NCI-H1694 treated with DMSO at 0.1 percent for 48 hours (cell line): Measurements from ENCODE around the gene ROBO2.

ENCODE experiments used
- DNase-seq: peaks from one replicate; lab custom pipeline; 2025; lab: John Stamatoyannopoulos, UW

Gene ROBO2, protein sequence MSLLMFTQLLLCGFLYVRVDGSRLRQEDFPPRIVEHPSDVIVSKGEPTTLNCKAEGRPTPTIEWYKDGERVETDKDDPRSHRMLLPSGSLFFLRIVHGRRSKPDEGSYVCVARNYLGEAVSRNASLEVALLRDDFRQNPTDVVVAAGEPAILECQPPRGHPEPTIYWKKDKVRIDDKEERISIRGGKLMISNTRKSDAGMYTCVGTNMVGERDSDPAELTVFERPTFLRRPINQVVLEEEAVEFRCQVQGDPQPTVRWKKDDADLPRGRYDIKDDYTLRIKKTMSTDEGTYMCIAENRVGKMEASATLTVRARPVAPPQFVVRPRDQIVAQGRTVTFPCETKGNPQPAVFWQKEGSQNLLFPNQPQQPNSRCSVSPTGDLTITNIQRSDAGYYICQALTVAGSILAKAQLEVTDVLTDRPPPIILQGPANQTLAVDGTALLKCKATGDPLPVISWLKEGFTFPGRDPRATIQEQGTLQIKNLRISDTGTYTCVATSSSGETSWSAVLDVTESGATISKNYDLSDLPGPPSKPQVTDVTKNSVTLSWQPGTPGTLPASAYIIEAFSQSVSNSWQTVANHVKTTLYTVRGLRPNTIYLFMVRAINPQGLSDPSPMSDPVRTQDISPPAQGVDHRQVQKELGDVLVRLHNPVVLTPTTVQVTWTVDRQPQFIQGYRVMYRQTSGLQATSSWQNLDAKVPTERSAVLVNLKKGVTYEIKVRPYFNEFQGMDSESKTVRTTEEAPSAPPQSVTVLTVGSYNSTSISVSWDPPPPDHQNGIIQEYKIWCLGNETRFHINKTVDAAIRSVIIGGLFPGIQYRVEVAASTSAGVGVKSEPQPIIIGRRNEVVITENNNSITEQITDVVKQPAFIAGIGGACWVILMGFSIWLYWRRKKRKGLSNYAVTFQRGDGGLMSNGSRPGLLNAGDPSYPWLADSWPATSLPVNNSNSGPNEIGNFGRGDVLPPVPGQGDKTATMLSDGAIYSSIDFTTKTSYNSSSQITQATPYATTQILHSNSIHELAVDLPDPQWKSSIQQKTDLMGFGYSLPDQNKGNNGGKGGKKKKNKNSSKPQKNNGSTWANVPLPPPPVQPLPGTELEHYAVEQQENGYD (N-terminal part only)

DNA sequence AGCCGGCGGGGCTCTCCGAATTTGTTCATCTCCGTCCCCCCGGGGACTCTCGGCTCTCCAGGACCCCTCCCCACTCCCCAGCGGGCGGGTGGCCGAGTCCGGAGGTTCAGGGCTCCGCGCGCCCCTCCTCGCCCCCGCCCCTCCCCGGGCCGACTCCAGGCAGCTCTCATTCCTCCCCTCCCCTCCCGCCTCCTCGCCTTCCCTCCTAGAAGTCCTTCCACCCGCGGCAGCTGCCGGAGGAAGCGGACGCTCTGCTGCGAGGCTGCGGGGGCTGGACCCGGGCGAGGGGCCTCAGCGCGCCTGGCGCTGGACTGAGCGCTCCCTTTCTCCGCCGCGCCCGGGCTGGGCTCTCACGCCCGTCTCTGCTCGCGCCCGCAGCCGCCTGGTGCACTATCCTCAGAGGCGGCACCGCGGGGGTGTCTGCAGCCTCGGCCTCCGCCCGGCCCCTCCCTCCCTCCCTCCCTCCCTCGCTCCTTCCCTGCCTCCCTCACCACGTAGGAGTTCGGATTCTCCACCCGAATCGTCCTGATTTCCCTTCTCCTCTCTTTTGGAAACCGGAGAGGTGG lies at the start of gene ROBO2:
Gene ROBO2 (plus strand): TSS at position 494 of the 566 bp plus-strand sequence. CDS start 687 bp downstream, outside the sequence.
- DNase-seq: peak; percentile 9

DNA sequence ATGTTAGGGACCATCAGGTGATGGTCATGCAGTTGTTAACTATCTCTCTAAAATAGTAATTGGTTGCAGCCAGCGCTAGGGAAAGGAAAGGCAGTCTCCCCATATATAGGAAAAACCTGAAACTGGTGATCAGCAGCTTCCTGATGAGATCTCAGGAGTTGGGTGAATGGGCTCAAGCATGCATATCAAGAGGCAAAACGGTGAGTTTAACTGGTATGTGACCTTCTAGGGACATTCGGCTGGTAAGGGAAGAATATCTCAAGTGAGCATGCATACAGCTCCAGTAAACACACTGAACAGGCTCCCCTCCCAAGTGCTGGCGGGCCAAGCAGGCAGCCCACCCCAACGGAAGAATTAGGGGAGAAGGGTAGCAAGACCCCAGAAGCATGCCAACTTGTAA lies 49.3 kb upstream of the ROBO2 start:
- DNase-seq: no peak

DNA sequence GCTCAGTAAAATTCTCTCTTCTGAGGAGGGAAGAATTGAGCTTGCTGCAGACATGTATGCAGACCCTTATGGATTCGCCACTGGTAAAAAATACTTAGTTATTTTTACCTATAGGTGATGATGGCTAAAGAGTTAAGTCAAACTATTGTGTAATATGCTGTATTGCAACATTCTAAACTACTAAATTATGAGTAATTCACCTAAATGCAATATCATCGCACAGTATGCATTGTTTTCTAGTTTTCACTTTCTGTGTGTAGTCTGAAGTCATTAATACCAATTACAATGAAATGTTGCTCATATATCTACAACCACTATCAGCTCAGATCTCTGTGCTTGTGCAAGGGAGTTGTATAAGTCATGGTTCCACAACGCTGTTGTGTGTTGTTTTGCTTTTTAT lies 48.7 kb upstream of the ROBO2 start:
- no peak for DNase-seq

DNA sequence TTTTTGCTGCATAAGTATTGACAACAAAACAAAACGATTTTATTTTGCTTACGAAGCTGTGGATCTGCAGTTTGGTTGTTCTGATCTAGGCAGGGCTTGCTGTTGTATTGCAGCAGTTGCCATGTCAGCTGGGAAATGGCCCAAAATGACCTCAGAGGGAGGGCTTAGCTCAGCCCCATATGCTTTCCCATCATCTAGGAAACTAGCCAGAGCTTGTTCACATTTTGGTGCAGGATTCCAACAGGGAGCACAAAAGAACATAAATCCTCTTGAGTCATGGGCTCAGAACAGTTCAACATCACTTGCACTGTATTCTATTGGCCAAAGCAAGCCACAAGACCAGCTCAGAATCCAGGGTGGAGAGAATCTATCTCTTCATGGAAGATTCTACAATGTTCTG lies 42.2 kb upstream of the ROBO2 start:
- peak; percentile 7 for DNase-seq

DNA sequence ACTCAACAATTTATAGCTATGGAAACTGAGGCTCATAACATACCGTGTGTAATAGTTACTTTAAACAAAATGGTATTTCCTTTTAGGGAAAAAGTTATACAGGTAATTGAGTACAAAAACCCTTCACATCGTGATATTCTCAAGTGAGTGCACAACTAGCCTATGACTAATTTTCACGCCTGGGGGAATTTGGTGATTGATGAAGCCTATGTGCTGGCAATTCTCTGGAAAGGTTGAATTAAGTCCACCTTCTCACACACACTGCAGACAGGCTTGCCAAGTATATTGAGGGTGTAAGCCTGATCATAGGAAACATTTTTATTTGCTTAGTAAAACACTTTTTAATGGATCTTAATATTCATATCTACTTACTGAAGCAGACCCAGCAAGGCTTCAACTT lies 41.3 kb upstream of the ROBO2 start:
- DNase-seq: no peak

DNA sequence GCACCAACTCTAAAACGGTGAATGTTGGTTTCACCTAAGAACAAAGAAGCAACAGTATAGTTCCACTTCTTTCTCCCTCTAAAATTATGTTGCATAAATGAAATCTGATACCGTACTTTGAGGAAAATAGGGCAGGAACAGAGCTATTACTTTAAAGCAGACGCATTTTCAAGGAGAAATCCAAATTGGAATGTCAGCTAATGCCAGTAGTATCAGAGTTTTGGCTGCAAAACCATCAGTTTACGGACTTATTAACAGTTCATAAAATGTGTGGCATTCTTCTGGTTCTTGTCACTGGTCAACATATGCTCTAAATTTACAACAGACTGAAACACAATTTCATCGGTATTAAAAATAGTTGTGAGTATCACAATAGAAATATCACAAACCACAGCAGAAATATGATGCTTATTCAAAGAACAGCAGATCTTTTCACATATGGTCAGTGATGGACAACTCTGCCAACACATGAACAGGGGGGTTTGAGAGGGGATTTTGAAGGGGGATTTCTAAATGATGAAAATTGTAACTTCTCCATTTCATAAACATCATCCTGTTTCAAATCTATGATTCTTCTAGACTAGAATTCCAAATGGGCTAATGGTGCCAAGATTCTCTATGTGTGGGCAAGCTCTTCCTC lies 38.7 kb upstream of the ROBO2 start:
- no peak for DNase-seq

DNA sequence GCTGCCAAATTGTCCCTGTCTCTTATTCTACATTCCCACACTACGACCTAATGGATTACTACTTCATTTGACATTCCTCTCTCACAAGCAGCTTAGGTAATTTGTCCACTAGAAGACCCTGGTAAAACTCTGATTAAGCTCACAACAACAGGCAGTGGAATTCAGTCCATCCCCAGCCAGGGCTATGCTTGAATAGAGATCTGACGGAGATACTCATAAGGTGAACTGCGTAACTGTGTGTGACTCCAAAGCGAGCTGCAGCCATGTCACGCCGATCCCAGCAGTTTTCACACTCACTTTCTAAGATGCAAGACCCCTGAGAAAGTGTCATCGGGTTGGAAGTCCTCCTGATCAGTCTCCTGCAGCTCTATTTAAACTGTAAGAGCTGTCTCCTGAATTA lies 25.7 kb upstream of the ROBO2 start:
- DNase-seq: no peak

DNA sequence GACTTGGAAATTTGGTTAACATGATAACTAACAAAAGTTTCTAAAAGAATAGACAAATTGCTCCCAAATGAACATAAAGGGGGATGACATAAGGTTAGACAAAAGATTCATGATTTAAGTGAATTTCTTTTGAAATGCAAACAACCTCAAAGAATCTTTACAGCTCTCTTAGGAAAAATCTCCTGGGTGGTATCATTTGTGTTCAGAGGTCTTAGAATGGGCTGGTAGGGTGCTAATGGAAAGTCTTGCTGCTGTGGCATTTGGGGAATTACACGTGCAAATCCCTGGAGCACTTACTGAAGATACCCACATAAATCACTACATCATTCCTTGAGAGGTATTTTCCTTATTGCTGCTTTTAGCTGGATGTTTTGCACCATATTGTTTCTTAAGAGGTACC lies 14.4 kb upstream of the ROBO2 start:
- DNase-seq: no peak

DNA sequence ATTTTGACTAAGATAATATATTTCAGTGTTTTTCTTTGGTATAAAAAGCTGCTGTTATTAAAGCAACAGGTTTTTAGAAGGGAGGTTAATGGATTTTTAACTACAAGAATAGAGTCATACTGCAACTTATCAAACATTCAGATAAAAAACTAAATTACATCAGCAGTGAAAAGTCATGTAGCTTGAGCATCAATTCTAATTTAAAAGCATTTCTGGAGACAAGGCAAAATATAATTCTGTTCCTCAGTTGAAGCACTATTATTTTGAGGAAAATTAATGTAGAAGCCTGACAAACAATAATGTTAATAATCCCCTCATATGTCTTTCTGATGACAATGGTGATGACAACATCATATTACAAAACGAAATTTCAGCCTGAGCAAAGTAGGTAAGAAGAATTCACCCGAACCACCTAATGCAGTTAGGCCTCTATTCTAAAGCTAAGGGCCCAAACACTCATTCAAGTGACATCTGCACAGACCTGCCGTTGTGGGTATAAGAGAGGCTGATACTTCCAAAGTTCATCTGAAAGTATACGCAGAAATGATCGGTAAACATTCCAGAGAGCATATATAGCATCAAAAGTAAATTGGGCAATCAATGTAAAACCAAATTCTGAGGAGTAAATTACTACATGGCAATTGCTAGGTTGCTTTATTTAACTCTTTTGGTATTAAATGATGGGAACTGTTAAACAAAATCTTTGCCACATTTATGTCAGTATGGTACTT lies 12.8 kb upstream of the ROBO2 start:
- no peak for DNase-seq

DNA sequence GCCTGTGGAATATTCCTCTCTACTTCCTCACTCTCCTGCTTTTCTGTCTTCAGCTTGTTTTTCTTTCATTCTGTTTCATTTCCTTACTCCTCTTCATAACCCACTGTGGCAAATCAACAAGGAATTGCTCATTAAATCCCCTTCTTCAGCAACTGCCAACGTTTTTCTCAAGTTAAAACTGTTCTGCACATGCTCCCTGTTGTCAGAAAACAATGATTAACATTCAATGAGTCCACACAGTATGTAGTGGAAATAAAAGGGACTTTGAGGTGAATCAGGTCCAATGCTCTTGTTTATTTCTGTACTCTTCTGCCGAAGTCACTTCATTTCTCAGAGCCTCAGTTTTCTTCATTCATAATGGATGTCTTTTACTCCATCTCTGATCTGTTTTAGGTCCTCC lies 11.9 kb upstream of the ROBO2 start:
- no peak for DNase-seq

DNA sequence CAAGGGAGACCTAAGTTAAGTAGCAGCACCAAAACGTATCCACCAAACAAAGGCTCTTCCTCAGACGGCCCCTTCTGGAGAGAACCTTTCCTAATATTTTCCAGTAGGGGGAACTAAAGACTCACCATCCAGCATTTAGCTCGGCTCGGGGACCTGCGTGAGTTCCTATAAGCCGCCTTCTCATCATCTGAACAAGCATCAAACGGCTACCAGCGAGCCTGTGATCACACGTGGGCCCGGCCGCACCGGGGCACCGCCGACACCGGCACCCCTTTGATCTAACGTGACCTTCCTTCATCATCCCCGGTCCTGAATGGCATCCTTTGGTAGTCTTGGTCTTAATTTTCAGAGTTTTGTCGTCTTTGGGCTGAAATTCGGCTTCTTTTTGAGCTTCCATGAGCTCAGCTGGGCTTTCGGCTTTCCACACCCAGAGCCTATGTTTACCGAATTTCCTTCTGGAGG lies 1.4 kb upstream of the ROBO2 start:
- DNase-seq: peak; percentile 60

DNA sequence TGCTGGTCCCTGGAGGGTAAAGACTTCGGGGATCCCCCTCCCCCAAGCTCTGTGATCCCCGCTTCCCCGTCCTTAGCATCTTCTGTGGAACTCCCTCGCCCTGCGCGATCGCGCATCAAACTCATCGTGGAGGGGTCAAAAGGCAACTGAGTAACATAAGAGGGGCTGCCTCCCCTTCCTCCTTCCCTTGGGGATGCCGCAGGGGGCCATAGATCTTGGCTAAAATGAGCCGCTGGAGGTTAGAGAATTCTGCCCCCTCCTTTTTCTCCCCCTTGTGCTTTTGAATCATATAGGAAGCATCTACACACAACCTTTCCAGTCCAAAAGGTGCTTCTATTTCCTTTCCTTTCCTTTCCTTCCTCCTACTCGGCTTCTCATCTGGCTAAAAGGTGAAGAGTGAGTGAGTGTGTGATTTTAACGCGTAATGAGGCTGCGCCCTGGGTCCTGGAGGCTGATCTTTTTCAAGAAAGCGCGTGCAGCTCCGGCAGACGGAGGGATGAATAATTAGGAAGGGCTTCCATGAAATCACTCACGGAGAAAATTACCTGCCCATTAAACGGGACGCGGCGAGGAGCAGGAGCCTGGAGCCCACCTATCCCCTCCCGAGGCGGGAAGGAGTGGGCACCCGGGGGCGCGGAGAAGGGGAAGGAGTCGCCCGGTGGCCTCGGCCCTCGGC lies 831 bp upstream of the ROBO2 start:
- peak; percentile 18 for DNase-seq

DNA sequence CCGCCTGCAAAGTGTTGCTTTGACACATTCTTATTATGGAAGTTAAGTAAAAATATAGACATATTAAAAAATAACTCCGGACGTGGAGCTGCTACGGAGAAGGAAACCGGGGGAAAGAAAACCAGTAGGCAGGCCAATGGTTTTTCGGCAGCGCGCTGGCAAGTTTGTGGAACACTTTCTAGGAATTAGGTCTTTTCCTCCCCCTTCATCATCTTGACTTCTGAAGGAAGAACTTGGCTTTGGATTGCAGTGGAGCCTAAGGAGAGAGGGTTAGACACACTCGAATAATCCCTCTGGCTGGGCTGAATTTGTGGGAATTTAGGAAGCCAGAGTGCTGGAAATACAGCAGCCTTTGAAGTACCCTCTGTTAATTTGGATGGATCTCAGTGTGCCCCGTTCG lies 317 bp downstream of the ROBO2 start:
- DNase-seq: no peak

DNA sequence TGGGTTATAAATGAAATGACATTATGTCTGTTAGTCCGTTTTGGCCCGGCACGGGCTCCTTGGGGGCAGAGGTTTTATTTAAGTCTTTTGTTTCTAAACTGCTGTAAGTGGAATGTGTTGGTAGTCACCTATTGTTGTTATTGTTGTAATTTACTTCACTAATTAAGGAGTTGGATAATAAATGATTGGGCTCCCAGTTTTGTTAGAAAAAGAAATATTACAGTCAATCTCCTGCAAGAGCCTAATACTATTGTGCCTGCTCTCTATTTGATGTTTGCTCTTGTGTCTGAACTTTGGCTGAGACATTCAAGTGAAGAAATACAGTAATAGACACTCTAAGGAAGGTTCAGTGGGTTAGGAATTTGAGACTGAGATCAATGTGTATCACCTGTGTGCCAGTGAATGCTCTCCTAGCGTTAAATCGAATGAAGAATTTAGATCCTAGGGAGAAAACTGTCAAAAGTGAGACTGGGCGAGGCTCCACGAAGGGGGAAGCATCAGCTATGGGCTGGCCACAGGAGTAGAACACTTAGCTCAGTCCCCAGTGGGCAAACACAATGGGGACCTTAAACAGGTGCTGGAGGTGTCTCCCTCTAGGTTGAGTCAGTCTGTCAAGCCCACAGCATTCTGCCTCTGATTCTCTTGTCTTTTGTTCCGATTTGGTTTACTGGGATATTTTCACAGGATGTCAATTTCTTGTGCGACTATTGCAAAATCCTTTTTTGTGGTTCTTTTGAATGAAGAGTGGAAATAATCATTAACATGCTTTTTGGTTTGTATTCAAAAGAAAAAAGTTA lies 1.2 kb downstream of the ROBO2 start:
- no peak for DNase-seq

DNA sequence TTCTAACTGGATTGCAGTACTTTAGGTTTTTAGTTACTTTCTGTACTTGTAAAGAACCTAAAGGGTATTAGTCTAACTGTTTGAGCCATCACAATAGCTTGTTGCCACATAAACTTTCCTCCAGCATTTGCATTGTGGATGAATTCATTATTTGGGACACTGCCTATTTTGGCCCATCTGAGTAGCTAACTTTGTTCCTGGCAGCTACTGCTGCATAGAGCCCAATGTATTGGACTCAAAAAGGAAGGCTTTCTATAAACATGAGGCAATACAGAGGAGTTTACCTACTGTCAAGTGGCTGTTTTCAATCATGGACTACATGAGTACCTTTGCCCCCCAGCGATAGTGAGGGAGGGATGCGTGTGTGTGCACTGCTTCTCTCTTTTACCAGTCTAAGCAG lies 1.9 kb downstream of the ROBO2 start:
- DNase-seq: no peak

DNA sequence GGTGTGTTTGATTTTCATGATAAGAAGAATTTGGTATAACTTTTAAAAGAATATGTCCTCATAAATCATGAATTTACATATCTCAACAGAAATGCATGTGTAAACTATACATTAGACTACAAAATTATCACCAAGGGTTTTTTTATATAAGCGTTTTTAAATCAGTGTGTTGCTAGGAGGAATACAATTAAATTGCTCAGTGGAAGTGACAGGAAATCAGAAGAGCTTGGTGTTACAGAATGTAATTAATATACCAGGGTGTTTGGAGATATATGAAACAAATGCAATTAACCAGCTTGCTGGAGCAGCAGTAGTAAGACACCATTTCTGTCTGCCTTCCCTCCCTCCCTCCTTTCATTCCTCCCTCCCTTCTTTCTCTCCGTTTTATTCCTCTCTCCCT lies 2.4 kb downstream of the ROBO2 start:
- no peak for DNase-seq

DNA sequence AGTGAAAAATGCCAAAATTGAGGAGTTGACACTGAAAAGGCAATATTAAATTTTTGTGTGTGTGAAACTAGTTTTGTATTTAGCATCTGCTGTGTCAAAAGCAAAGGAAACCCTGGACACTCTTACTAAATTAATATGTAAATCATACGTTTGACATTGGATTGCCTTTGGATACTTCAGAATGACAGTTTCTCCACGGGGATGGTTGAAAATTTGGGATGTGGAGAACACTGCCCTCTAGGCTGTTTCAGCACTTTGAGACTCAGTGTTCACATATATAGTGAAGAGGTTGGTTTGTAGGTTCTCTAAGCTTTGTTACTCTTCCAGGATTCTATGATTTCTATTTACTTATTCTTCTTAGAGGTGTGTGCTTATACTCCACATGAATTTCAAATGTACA lies 3.0 kb downstream of the ROBO2 start:
- DNase-seq: peak; percentile 20

DNA sequence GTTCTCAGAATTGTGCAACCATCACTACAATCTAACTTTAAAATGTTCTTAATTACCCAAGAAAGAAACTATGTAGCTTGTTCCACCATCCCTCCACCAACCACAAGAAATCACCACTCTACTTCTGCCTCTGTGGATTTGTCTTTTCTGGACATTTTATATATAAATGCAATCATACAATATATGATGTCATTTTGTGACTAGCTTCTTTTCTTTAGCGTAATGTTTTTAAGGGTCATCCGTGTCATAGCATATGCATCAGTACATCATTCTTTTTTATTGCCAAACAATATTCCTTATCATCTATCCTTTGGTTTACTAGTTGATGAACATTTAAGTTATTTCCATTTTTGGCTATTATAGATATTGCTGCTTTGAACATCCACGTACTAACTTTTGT lies 5.8 kb downstream of the ROBO2 start:
- DNase-seq: no peak

DNA sequence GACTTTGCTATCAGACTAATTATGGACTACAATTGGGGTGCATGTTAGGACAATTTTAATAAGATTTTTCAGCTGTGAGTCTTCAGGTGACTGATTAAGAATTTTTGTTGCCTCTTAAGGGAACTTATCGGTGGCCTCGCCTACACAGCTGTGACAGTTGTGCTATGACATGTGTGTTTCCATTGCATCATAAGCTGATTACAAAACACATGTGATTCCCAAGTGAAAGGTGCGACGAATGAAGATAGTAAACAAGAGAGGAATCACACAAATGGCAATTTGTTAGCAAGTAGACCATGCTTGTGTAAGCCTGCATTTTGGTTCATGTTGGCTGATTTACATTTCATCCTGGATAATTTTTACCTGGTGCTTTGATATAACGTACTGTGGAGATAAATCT lies 8.3 kb downstream of the ROBO2 start:
- no peak for DNase-seq

DNA sequence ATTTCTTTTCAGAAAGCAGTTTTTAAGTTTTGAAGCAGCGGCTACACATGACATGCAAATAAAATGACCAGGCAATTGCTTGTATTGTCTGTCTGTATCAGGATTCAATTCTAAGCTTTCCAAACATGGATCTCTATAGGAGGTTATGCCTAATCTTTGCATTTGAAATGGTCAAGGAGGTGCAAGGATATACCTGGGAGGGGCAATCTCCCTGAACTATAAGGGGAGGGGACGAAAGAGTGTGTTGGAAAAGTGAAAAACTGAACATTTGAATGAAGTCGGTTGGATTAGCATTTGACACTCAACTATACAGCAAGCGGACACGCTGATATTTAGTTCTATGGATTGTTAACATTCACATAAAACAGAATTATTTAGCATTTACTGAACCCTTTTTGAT lies 11.7 kb downstream of the ROBO2 start:
- no peak for DNase-seq
